Loucy (cell line): ENCODE measurements around the gene SEMA3D.

ENCODE experiments used
- H2AFZ ChIP-seq: fragments of 200-600 bp; sonication (generic); 2 replicates; pipeline ENCODE4 v1.6.0; 2016; ENCODE audit warnings: antibody characterized with exemption, mild to moderate bottlenecking, low read length, moderate library complexity
- H3F3A ChIP-seq: fragments of 200-600 bp; 2 replicates; pipeline ENCODE4 v1.6.0; 2016; ENCODE audit warnings: antibody characterized with exemption, low read depth, mild to moderate bottlenecking
- H3K27me3 ChIP-seq: fragments of 200-600 bp; sonication (generic); 2 replicates; pipeline ENCODE4 v1.6.1; 2014; ENCODE audit warnings: low read length, mild to moderate bottlenecking; ENCODE audit not compliant: insufficient read depth, poor library complexity, severe bottlenecking
- H3K36me3 ChIP-seq: fragments of 200-600 bp; sonication (generic); 2 replicates; pipeline ENCODE4 v1.6.1; 2016; ENCODE audit warnings: low read length; ENCODE audit not compliant: insufficient read depth
- H3K4me1 ChIP-seq: fragments of 200-600 bp; sonication (generic); 2 replicates; pipeline ENCODE4 v1.5.1; 2014; ENCODE audit warnings: low read length, mild to moderate bottlenecking; ENCODE audit not compliant: insufficient read depth, poor library complexity, severe bottlenecking
- H3K4me2 ChIP-seq: fragments of 200-600 bp; sonication (generic); 2 replicates; pipeline ENCODE4 v1.6.0; 2014; ENCODE audit warnings: antibody characterized with exemption, low read length, low read depth, mild to moderate bottlenecking; ENCODE audit not compliant: poor library complexity, severe bottlenecking
- H3K4me3 ChIP-seq: fragments of 200-600 bp; sonication (generic); 2 replicates; pipeline ENCODE4 v1.5.1; 2014; ENCODE audit warnings: low read length, mild to moderate bottlenecking, mixed read lengths; ENCODE audit not compliant: poor library complexity, severe bottlenecking
- H3K79me2 ChIP-seq: fragments of 200-600 bp; sonication (generic); 2 replicates; pipeline ENCODE4 v1.6.1; 2014; ENCODE audit warnings: low read length; ENCODE audit not compliant: insufficient read depth
- H3K9ac ChIP-seq: fragments of 200-600 bp; sonication (generic); 2 replicates; pipeline ENCODE4 v1.6.0; 2014; ENCODE audit warnings: mild to moderate bottlenecking, low read depth, low read length, moderate library complexity; ENCODE audit not compliant: poor library complexity, severe bottlenecking
- H3K9me2 ChIP-seq: fragments of 200-600 bp; sonication (generic); replicated peaks from 2 replicates; pipeline ENCODE4 v1.6.1; 2016; ENCODE audit warnings: low read depth, low read length, mixed read lengths
- H3K9me3 ChIP-seq: fragments of 200-600 bp; sonication (generic); 2 replicates; pipeline ENCODE4 v1.6.1; 2014; ENCODE audit warnings: mild to moderate bottlenecking, antibody characterized with exemption, low read length, low read depth; ENCODE audit not compliant: insufficient read depth
- H4K20me1 ChIP-seq: fragments of 200-600 bp; sonication (generic); 2 replicates; pipeline ENCODE4 v1.6.0; 2014; ENCODE audit warnings: antibody characterized with exemption, low read length, mild to moderate bottlenecking; ENCODE audit not compliant: insufficient read depth, poor library complexity, severe bottlenecking
- EZH2phosphoT487 ChIP-seq: fragments of 200-600 bp; IDR thresholded peaks from 2 replicates; pipeline ENCODE4 v1.6.1; 2018; ENCODE audit warnings: antibody characterized with exemption, mild to moderate bottlenecking, moderate library complexity, borderline replicate concordance
- TF ChIP-seq, protein P1 (sequence below): fragments of 200-600 bp; sonication (generic); conservative IDR thresholded peaks from 2 replicates; pipeline ENCODE4 v1.5.1; 2014; ENCODE audit warnings: mild to moderate bottlenecking, antibody characterized with exemption, low read length

SEMA3D gene

DNA sequence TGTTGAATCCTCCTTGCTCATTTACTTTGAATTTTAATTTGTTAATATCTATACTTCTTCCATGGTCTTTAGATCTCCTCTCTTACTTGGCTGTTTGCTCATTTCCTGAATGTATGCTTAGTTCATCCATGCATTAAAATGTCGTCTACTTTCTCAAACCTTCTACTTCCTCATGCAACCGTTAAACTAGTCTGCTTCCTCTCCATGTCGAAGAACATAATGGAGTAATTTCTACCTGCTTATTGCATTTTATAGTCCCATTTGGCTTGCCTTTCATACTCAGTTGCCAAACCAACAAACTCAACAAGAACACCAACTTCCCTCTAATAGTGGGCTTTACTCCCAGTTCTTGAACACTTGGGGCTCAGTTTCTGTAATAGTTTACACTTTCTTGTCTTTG, 43.8 kb upstream of the SEMA3D start:
- Histone ChIP-seq H3K9me3 (no peaks in the 10 kb centered on the region), H3K9me2 (no peaks in the 10 kb centered on the region), H4K20me1 (no peaks in the 10 kb centered on the region), H3K4me2 (no peak overlapping the region), H3K9ac (no peak overlapping the region), H2AFZ (no peak overlapping the region), H3K4me1 (no peaks in the 10 kb centered on the region), H3K4me3 (no peak overlapping the region), H3K27me3 (no peaks in the 10 kb centered on the region), H3K79me2 (no peaks in the 10 kb centered on the region), H3F3A (no peaks in the 10 kb centered on the region), H3K36me3 (no peaks in the 10 kb centered on the region)
- TF ChIP-seq EZH2phosphoT487: no peak

DNA sequence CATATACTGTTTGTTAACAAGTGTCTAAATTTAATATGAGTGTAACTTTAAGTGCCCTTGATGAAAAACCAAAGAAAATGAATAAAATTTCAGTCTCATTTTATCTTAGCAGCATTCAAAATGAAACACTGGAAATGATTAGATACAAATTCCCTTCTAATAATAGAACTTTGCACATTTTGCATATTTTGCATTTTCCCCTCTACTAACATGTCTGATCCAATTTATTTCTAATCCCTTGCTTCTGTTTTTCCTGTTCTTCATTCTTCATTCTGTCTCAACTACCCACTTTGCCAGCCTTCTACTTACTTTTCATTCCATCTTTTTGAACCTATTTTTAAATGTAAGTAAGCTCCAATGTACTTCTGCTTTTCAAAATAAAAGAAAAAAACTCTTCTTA, 42.7 kb upstream of the SEMA3D start:
- no peaks in the 10 kb centered on the region for H3K79me2 ChIP-seq
- TF ChIP-seq, protein P1, sequence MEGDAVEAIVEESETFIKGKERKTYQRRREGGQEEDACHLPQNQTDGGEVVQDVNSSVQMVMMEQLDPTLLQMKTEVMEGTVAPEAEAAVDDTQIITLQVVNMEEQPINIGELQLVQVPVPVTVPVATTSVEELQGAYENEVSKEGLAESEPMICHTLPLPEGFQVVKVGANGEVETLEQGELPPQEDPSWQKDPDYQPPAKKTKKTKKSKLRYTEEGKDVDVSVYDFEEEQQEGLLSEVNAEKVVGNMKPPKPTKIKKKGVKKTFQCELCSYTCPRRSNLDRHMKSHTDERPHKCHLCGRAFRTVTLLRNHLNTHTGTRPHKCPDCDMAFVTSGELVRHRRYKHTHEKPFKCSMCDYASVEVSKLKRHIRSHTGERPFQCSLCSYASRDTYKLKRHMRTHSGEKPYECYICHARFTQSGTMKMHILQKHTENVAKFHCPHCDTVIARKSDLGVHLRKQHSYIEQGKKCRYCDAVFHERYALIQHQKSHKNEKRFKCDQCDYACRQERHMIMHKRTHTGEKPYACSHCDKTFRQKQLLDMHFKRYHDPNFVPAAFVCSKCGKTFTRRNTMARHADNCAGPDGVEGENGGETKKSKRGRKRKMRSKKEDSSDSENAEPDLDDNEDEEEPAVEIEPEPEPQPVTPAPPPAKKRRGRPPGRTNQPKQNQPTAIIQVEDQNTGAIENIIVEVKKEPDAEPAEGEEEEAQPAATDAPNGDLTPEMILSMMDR: no peak
- TF ChIP-seq EZH2phosphoT487: no peak
- no peak overlapping the region for H2AFZ ChIP-seq
- no peak overlapping the region for H3K4me2 ChIP-seq
- H3K9me3 ChIP-seq: no peaks in the 10 kb centered on the region
- H3F3A ChIP-seq: no peaks in the 10 kb centered on the region
- no peaks in the 10 kb centered on the region for H4K20me1 ChIP-seq
- no peaks in the 10 kb centered on the region for H3K36me3 ChIP-seq
- H3K4me3 ChIP-seq: no peak overlapping the region
- no peaks in the 10 kb centered on the region for H3K27me3 ChIP-seq
- no peaks in the 10 kb centered on the region for H3K9me2 ChIP-seq
- no peak overlapping the region for H3K9ac ChIP-seq
- H3K4me1 ChIP-seq: no peaks in the 10 kb centered on the region

DNA sequence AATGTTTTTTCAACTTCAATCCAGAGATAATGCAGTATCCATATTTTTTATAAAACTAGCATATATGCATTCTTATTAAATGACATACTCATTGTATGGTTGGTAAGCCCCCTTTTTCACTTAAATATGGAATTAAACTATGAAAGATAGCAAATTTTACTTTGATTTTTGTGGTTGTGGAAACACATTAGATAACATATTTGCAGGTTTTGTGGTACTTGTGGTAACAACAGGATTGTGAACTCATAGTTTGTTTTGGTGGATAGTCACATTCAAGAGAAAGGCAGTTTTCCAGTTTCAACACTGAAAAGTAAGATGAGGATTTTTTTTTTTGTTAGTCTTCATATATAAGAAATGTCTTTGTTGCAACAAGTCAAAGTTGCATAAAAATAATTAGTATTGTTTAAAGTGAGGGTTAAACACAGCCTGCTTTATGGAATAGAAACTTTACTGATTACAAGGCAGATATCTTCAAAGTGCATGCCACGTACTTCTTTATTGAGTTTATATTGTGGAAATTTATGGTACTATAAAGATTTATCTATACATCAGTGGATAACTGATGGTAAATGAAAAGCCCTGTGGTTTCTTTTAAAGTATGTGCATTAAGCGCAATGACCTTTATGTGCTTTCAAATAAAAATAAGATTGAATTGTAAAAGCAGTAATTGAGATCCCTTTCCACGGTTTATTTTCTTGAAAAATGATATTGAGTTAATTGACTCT, 39.7 kb upstream of the SEMA3D start:
- H3K9ac ChIP-seq: no peak overlapping the region
- H3K27me3 ChIP-seq: no peaks in the 10 kb centered on the region
- H3K79me2 ChIP-seq: no peaks in the 10 kb centered on the region
- no peaks in the 10 kb centered on the region for H3F3A ChIP-seq
- H3K9me2 ChIP-seq: no peaks in the 10 kb centered on the region
- no peaks in the 10 kb centered on the region for H3K36me3 ChIP-seq
- no peak overlapping the region for H3K4me2 ChIP-seq
- H3K4me1 ChIP-seq: no peaks in the 10 kb centered on the region
- H2AFZ ChIP-seq: no peak overlapping the region
- no peaks in the 10 kb centered on the region for H3K9me3 ChIP-seq
- TF ChIP-seq, protein P1: no peak
- TF ChIP-seq EZH2phosphoT487: no peak
- H3K4me3 ChIP-seq: no peak overlapping the region
- no peaks in the 10 kb centered on the region for H4K20me1 ChIP-seq

DNA sequence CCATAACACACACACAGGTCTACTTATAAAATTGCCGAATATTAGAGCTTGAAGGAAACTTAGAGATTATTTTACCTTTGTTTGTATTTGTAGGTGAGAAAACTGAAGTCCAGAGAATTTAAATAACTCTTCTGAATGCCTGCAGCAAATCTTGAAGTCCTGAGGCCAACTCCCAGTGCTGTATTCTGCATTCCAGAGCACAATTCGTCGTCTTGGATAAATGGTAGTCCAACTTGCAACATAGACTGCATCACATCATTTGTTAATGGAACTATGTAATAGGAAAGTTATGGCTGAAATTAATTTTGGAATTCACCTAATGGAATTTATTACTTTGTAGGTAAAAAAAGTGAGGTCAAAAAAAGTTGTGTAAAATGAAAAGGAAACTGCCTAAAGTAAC, 37.3 kb upstream of the SEMA3D start:
- no peaks in the 10 kb centered on the region for H3K4me1 ChIP-seq
- no peak overlapping the region for H2AFZ ChIP-seq
- no peaks in the 10 kb centered on the region for H3F3A ChIP-seq
- H4K20me1 ChIP-seq: no peaks in the 10 kb centered on the region
- H3K9ac ChIP-seq: no peak overlapping the region
- no peak overlapping the region for H3K4me3 ChIP-seq
- no peak overlapping the region for H3K4me2 ChIP-seq
- H3K9me2 ChIP-seq: no peaks in the 10 kb centered on the region
- no peak for TF ChIP-seq EZH2phosphoT487
- TF ChIP-seq, protein P1: no peak
- no peaks in the 10 kb centered on the region for H3K36me3 ChIP-seq
- no peaks in the 10 kb centered on the region for H3K9me3 ChIP-seq
- H3K27me3 ChIP-seq: no peaks in the 10 kb centered on the region
- H3K79me2 ChIP-seq: no peaks in the 10 kb centered on the region
